ENCODE results near the gene ASIP. TPM values are rescaled to one million over a fixed set of nuclear protein-coding genes. Genes with fewer than 3 reads are reported as not detected.

ASIP gene
- total and polyA plus RNA-seq, 2 of the 13 experiments (the other 11 are each of a cell fraction or from before 2014, with no cell fraction given), result not detected

DNA sequence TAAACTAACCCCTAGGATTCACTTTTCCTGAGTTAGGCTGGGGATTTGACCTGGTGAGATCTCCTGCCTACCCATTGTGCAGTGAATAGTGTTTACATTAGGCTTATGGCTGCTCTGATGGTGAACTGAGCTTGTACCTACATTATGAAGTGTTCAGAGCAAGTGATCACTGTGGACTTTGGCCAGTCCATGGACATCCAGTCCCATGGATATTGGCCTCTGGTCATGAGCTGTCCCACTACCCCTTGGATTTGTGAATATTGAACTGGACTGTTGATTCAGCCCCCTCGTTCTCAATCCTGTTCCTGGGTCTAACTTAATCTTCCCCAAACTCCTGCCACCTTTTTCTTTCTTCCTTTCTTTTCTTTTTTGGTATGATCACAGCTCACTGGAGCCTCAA lies 13.8 kb downstream of the ASIP start (continued):
- TF ChIP-seq FOXP1 (IDR thresholded peaks at IDR 0.05) (no peak), FOXP1 (CRISPR knock-in tag; IDR thresholded peaks at IDR 0.05) (0 out of 2 replicates have a peak, but pooled peaks have one; percentile 36), NRL (CRISPR knock-in tag; IDR thresholded peaks at IDR 0.05; ENCODE audit: borderline replicate concordance) (no peak), ZNF205 (CRISPR knock-in tag; IDR thresholded peaks at IDR 0.05) (no peak), THYN1 (CRISPR knock-in tag; IDR thresholded peaks at IDR 0.05; ENCODE audit: borderline replicate concordance, low read depth) (no peak), BRD4 (CRISPR knock-in tag; IDR thresholded peaks at IDR 0.05) (no peak), SNRNP70 (IDR thresholded peaks at IDR 0.05; ENCODE audit: low read depth, low read length) (no peak), ZNF563 (CRISPR knock-in tag; IDR thresholded peaks at IDR 0.05) (no peak), STAG1 (CRISPR knock-in tag; IDR thresholded peaks at IDR 0.05) (0 out of 2 replicates have a peak, but pooled peaks have one; percentile 2), NFAT5 (CRISPR knock-in tag; IDR thresholded peaks at IDR 0.05) (no peak), TBX2 (CRISPR knock-in tag; IDR thresholded peaks at IDR 0.05; ENCODE audit: borderline replicate concordance) (peak; percentile 63; the same call in 1 of the 2 replicates), ZNF333 (CRISPR knock-in tag; IDR thresholded peaks at IDR 0.05; ENCODE audit: borderline replicate concordance) (no peak), MED1 (CRISPR knock-in tag; IDR thresholded peaks at IDR 0.05) (peak; percentile 52), PLRG1 (conservative IDR thresholded peaks at IDR 0.05) (no peak), MXD4 (CRISPR knock-in tag; IDR thresholded peaks at IDR 0.05) (no peak)
- TF ChIP-seq, protein P1, sequence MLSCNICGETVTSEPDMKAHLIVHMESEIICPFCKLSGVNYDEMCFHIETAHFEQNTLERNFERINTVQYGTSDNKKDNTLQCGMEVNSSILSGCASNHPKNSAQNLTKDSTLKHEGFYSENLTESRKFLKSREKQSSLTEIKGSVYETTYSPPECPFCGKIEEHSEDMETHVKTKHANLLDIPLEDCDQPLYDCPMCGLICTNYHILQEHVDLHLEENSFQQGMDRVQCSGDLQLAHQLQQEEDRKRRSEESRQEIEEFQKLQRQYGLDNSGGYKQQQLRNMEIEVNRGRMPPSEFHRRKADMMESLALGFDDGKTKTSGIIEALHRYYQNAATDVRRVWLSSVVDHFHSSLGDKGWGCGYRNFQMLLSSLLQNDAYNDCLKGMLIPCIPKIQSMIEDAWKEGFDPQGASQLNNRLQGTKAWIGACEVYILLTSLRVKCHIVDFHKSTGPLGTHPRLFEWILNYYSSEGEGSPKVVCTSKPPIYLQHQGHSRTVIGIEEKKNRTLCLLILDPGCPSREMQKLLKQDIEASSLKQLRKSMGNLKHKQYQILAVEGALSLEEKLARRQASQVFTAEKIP (CRISPR knock-in tag; IDR thresholded peaks at IDR 0.05; ENCODE audit: borderline replicate concordance), result no peak
- TF ChIP-seq, protein P2, sequence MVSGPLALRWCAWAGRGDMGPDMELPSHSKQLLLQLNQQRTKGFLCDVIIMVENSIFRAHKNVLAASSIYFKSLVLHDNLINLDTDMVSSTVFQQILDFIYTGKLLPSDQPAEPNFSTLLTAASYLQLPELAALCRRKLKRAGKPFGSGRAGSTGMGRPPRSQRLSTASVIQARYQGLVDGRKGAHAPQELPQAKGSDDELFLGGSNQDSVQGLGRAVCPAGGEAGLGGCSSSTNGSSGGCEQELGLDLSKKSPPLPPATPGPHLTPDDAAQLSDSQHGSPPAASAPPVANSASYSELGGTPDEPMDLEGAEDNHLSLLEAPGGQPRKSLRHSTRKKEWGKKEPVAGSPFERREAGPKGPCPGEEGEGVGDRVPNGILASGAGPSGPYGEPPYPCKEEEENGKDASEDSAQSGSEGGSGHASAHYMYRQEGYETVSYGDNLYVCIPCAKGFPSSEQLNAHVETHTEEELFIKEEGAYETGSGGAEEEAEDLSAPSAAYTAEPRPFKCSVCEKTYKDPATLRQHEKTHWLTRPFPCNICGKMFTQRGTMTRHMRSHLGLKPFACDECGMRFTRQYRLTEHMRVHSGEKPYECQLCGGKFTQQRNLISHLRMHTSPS (CRISPR knock-in tag; IDR thresholded peaks at IDR 0.05; ENCODE audit: low read depth), result 0 out of 2 replicates have a peak, but pooled peaks have one; percentile 12
- TF ChIP-seq, protein P3, sequence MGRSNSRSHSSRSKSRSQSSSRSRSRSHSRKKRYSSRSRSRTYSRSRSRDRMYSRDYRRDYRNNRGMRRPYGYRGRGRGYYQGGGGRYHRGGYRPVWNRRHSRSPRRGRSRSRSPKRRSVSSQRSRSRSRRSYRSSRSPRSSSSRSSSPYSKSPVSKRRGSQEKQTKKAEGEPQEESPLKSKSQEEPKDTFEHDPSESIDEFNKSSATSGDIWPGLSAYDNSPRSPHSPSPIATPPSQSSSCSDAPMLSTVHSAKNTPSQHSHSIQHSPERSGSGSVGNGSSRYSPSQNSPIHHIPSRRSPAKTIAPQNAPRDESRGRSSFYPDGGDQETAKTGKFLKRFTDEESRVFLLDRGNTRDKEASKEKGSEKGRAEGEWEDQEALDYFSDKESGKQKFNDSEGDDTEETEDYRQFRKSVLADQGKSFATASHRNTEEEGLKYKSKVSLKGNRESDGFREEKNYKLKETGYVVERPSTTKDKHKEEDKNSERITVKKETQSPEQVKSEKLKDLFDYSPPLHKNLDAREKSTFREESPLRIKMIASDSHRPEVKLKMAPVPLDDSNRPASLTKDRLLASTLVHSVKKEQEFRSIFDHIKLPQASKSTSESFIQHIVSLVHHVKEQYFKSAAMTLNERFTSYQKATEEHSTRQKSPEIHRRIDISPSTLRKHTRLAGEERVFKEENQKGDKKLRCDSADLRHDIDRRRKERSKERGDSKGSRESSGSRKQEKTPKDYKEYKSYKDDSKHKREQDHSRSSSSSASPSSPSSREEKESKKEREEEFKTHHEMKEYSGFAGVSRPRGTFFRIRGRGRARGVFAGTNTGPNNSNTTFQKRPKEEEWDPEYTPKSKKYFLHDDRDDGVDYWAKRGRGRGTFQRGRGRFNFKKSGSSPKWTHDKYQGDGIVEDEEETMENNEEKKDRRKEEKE (IDR thresholded peaks at IDR 0.05), result no peak
- TF ChIP-seq, protein P4, sequence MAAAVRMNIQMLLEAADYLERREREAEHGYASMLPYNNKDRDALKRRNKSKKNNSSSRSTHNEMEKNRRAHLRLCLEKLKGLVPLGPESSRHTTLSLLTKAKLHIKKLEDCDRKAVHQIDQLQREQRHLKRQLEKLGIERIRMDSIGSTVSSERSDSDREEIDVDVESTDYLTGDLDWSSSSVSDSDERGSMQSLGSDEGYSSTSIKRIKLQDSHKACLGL (CRISPR knock-in tag; IDR thresholded peaks at IDR 0.05), result no peak

All from HepG2 (cell line).